Neural cell (in vitro differentiated cells): ENCODE results near the gene SRD5A2. TPM values are rescaled to one million over a fixed set of nuclear protein-coding genes. Genes with fewer than 3 reads are reported as not detected.

Experiments used
- H2AFZ ChIP-seq: fragments of 200-600, 300-800 bp; sonication (generic), shearing (Covaris generic); 2 replicates; pipeline ENCODE4 v1.6.0; 2014; ENCODE audit warnings: low read depth, mild to moderate bottlenecking, antibody characterized with exemption, low read length, moderate library complexity
- H3F3A ChIP-seq: fragments of 200-600 bp; shearing (Covaris generic); 2 replicates; pipeline ENCODE4 v1.6.1; 2016; ENCODE audit warnings: mild to moderate bottlenecking, moderate library complexity, mixed read lengths, antibody characterized with exemption, low read length; ENCODE audit not compliant: insufficient read depth, poor library complexity, severe bottlenecking
- H3K27ac ChIP-seq: fragments of 200-600, 300-800 bp; sonication (generic), shearing (Covaris generic); 2 replicates; pipeline ENCODE4 v1.5.1; 2014; ENCODE audit warnings: mild to moderate bottlenecking, low read length, moderate library complexity
- H3K27me3 ChIP-seq: fragments of 300-800, 200-600 bp; sonication (generic), shearing (Covaris generic); 2 replicates; pipeline ENCODE4 v1.6.0; 2014; ENCODE audit warnings: mild to moderate bottlenecking, low read depth, low read length, moderate library complexity; ENCODE audit not compliant: insufficient read depth
- H3K36me3 ChIP-seq: fragments of 300-800, 200-600 bp; sonication (generic), shearing (Covaris generic); 2 replicates; pipeline ENCODE4 v1.5.1; 2014; ENCODE audit warnings: mild to moderate bottlenecking, antibody characterized with exemption, low read length, moderate library complexity; ENCODE audit not compliant: insufficient read depth
- H3K4me2 ChIP-seq: fragments of 300-800, 200-600 bp; sonication (generic), shearing (Covaris generic); 2 replicates; pipeline ENCODE4 v1.6.0; 2014; ENCODE audit warnings: mild to moderate bottlenecking, low read length
- H3K4me3 ChIP-seq: fragments of 300-800, 200-600 bp; sonication (generic), shearing (Covaris generic); 2 replicates; pipeline ENCODE4 v1.5.1; 2014; ENCODE audit warnings: mild to moderate bottlenecking, low read length, moderate library complexity
- H3K79me2 ChIP-seq: fragments of 200-600 bp; shearing (Covaris generic); replicated peaks from 2 replicates; pipeline ENCODE4 v1.6.0; 2014; ENCODE audit warnings: mild to moderate bottlenecking, low read length, moderate library complexity; ENCODE audit not compliant: insufficient read depth
- H3K9ac ChIP-seq: fragments of 300-800, 200-600 bp; sonication (generic), shearing (Covaris generic); 2 replicates; pipeline ENCODE4 v1.6.1; 2016; ENCODE audit warnings: mild to moderate bottlenecking, low read length, mixed read lengths
- H3K9me2 ChIP-seq: fragments of 200-600 bp; shearing (Covaris generic); 2 replicates; pipeline ENCODE4 v1.6.1; 2016; ENCODE audit warnings: mild to moderate bottlenecking, low read length, mixed read lengths; ENCODE audit not compliant: insufficient read depth
- H3K9me3 ChIP-seq: fragments of 200-600, 300-800 bp; sonication (generic), shearing (Covaris generic); 2 replicates; pipeline ENCODE4 v1.6.1; 2016; ENCODE audit warnings: mild to moderate bottlenecking, mixed run types, low read length, moderate library complexity, mixed read lengths
- H4K20me1 ChIP-seq: fragments of 200-600 bp; shearing (Covaris generic); 2 replicates; pipeline ENCODE4 v1.6.1; 2016; ENCODE audit warnings: mild to moderate bottlenecking, mixed run types; ENCODE audit not compliant: insufficient read depth
- CTCF ChIP-seq: fragments of 450-650 bp; IDR thresholded peaks from 2 replicates; pipeline ENCODE4 v1.5.1; 2014; ENCODE audit warnings: antibody characterized with exemption, mild to moderate bottlenecking, moderate library complexity; ENCODE audit not compliant: poor library complexity, severe bottlenecking
- EP300 ChIP-seq: fragments of 450-650 bp; conservative IDR thresholded peaks from 2 replicates; pipeline ENCODE4 v1.6.1; 2014; ENCODE audit warnings: antibody characterized with exemption, mild to moderate bottlenecking, moderate library complexity; ENCODE audit not compliant: poor library complexity, severe bottlenecking
- EZH2 ChIP-seq: fragments of 200-600, 300-800 bp; shearing (Covaris generic), sonication (generic); IDR thresholded peaks from 2 replicates; pipeline ENCODE4 v1.6.1; 2014; ENCODE audit warnings: antibody characterized with exemption, low read length, borderline replicate concordance, mild to moderate bottlenecking; ENCODE audit not compliant: insufficient read depth, poor library complexity, severe bottlenecking
- MXI1 ChIP-seq: fragments of 450-650 bp; conservative IDR thresholded peaks from 2 replicates; pipeline ENCODE4 v1.6.1; 2014; ENCODE audit warnings: antibody characterized with exemption, mild to moderate bottlenecking; ENCODE audit not compliant: poor library complexity, severe bottlenecking
- POLR2AphosphoS5 ChIP-seq: IDR thresholded peaks from 2 replicates; pipeline ENCODE4 v1.6.1; 2012
- RAD21 ChIP-seq: fragments of 450-650 bp; conservative IDR thresholded peaks from 2 replicates; pipeline ENCODE4 v1.6.1; 2014; ENCODE audit warnings: antibody characterized with exemption, mild to moderate bottlenecking, moderate library complexity
- REST ChIP-seq: IDR thresholded peaks from 2 replicates; pipeline ENCODE4 v1.6.1; 2012; ENCODE audit warnings: borderline replicate concordance
- SMC3 ChIP-seq: fragments of 450-650 bp; conservative IDR thresholded peaks from 2 replicates; pipeline ENCODE4 v1.6.1; 2014; ENCODE audit warnings: antibody characterized with exemption, mild to moderate bottlenecking, moderate library complexity; ENCODE audit not compliant: poor library complexity
- TAF1 ChIP-seq: IDR thresholded peaks from 2 replicates; pipeline ENCODE4 v1.6.1; 2012; ENCODE audit warnings: low read depth
- polyA plus RNA-seq: library from polyadenylated mRNA; depleted of rRNA; stranded (reverse); fragments of >200 nt; gene quantifications from 2 replicates; pipeline ENCODE4 v1.2.3, GENCODE V29; 2014

SRD5A2 gene
- polyA plus RNA-seq, 1 donor from 2014 or later: 0.11 TPM

GRCh38 chr2:31547485-31547884 lies 33.3 kb downstream of the SRD5A2 start:
- Histone ChIP-seq H3K4me2 (no peak overlapping the region), H3K4me3 (no peak overlapping the region), H3K79me2 (no peaks in the 10 kb centered on the region), H3K27me3 (no peaks in the 10 kb centered on the region), H3K36me3 (no peaks in the 10 kb centered on the region), H3K27ac (no peak overlapping the region), H4K20me1 (no peaks in the 10 kb centered on the region), H3K9me3 (peaks cover 3% of the 10 kb centered on the region), H3F3A (no peaks in the 10 kb centered on the region), H3K9me2 (no peaks in the 10 kb centered on the region), H3K9ac (no peak overlapping the region), H2AFZ (no peak overlapping the region)
- TF ChIP-seq TAF1: no peak
- TF ChIP-seq EZH2: no peak
- no peak for TF ChIP-seq CTCF
- TF ChIP-seq RAD21: no peak
- TF ChIP-seq POLR2AphosphoS5: no peak

- H3K9me3 ChIP-seq: no peaks in the 10 kb centered on the region
- H2AFZ ChIP-seq: no peak overlapping the region
- H3K4me3 ChIP-seq: no peak overlapping the region
- TF ChIP-seq CTCF (no peak), POLR2AphosphoS5 (no peak), MXI1 (no peak), RAD21 (no peak), SMC3 (no peak), EZH2 (no peak), EP300 (no peak), TAF1 (no peak), REST (no peak)
- H3K9ac ChIP-seq: no peak overlapping the region
- no peaks in the 10 kb centered on the region for H3F3A ChIP-seq
- no peaks in the 10 kb centered on the region for H3K27me3 ChIP-seq
- H4K20me1 ChIP-seq: no peaks in the 10 kb centered on the region
- H3K9me2 ChIP-seq: no peaks in the 10 kb centered on the region
- H3K4me2 ChIP-seq: no peak overlapping the region
- H3K27ac ChIP-seq: no peak overlapping the region
- H3K36me3 ChIP-seq: no peaks in the 10 kb centered on the region
- H3K79me2 ChIP-seq: no peaks in the 10 kb centered on the region
These were observed 38.9 kb downstream of the SRD5A2 start for GRCh38 chr2:31541853-31542252.
